GM21381 (cell line): ENCODE measurements around the gene RNASEH2B.

Experiments used
- ATAC-seq: cut with Tn5 transposase; IDR thresholded peaks from one replicate; pipeline ENCODE4 v1.9.1; 2021; ENCODE audit warnings: mild to moderate bottlenecking, moderate library complexity; ENCODE audit not compliant: unreplicated experiment

Gene RNASEH2B

GRCh38 chr13:50905256-50905655 lies 4.3 kb upstream of the RNASEH2B start:
- ATAC-seq, result no peak

DNA sequence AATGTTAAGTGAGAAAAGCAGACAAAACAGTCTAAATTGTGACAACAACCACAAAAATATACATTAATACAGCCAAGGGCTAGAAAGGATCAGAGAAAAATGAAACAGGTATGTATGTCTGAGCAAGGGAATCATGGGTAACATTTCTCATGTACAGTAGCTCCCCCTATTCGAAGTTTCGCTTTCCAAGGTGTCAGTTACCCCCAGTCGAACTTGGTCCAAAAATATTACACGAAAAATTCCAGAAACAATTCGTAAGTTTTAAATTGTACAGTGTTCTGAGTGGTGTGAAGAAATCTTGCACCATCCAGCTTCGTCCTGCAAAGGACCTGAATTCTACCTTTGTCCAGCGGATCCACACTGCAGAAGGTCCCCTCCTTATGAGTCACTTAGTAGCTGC lies 1.8 kb upstream of the RNASEH2B start:
- no peak for ATAC-seq

DNA sequence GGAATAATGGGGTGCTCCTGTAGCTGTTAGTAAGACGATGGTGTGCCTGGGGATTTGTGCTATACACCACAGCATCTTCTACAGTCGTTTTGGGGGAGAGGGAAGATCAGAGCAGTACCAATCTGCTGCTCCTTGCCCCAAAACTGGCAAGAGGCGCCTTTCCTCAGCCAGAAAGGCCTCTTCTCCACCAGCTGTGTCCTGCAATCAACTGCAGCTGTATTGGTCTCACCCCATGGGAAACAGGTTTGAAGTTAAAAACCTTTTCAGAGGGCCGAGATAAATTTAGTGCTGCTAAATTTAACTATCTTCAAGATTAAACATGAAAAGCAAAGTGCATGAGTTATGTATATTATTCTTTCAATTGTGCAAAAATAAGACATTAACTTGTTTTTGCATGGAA lies 1.2 kb upstream of the RNASEH2B start:
- no peak for ATAC-seq

DNA sequence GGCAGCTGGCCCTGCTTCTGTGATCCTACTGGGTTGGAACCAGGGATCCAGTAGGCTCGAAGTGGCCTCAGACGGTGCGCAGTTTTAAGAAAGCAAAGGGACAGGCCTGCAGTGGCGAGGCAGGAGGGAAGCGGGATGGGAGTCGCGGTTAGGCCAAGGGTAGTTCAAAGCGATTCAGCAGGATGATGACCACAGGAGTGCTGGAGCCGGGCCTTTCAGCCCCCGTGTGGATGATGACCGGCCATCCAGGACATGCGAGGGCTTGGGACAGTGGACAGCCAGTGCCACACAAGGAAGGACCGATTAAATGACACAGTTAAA lies 854 bp downstream of the RNASEH2B start:
- peak; percentile 1 for ATAC-seq

- no peak for ATAC-seq
Observed at GRCh38 chr13:50911081-50911631, 1.6 kb downstream of the RNASEH2B start.

DNA sequence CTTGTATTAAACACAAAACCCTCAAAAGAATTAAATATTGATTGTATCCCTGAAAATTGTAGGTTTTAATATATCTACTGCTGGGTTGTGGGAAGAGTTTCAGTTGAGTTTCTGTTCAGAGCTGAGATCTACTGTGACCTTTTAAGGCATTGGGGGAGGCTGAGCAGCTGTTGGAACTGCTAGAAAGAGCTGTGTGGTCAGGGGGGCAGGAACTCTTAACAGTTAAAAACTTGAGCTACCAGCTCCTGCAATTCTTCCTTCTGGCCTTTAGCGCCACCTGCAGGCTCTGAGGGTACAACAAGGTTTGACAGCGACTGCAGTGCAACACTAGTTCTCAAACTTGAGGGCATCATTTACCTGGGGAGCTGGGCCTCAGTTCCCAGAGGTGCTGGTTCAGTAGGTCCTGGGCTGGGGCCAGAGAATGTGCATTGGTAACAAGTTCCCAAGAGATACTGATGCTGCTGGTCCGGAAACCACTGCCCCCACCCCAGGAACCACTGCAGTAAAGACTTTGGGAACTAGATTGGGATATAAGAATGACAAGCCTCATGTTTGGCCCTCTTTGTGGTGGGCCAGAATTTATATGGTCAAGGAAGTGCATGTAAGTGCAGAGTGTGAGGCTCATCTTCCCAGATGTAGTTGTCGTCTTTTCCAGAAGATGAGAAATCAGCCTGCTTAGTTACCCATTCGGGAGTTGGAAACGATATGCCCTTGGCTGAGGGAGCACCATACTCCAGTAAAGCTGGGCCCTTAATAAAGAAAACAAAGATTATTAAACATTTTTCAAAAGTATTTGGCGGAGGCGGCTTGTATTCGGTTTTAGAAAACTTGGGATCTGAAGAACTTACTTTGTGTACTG lies 2.6 kb downstream of the RNASEH2B start:
- ATAC-seq, result peak; percentile 40

GRCh38 chr13:50912851-50913250 lies 3.3 kb downstream of the RNASEH2B start:
- ATAC-seq, result no peak

DNA sequence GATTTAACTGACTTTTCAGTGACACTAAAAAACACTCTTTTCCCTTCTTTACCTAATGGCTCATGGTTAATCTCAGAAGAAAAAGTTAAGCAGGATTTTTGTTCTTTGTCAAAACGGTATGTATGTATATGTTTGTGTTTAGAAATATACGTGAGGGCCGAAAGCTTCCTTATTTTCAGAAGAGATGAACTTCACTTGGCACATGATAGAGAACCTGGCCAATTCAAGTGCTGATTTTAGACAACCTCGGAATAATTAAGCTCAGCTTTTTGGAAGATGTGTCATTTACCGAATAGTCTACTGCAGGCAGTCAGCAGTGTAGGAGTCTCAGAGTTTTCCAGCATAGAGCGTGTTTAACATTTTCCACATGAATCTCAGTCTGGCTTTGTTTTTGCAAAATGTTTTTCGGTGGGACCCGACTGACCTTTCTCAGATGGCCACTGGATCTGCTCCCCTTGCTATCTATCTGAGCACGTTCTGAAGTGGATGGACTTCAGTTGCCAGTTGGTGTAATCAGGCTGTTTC lies 4.6 kb downstream of the RNASEH2B start:
- no peak for ATAC-seq

DNA sequence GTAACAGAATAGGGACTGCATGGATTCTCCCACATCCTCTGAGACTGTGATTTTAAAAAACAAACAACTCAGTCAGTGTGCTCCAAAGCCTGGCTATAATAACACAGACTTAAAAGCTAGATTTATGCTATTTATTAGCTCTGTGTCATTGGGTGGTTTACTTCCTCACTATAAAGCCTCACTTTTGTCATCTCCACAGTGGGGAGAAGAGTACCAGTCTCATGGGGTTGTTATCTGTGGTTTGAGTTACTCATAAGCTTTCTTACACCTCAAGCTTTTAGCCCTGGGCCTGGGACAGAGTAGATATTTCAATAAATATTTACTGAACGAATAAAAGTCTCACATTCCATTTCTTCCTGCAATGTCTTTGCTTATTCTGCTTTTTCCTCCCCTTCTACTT lies 5.3 kb downstream of the RNASEH2B start:
- ATAC-seq, result peak; percentile 28

- no peak for ATAC-seq
Observed at GRCh38 chr13:50915565-50915964, 6.0 kb downstream of the RNASEH2B start.

DNA sequence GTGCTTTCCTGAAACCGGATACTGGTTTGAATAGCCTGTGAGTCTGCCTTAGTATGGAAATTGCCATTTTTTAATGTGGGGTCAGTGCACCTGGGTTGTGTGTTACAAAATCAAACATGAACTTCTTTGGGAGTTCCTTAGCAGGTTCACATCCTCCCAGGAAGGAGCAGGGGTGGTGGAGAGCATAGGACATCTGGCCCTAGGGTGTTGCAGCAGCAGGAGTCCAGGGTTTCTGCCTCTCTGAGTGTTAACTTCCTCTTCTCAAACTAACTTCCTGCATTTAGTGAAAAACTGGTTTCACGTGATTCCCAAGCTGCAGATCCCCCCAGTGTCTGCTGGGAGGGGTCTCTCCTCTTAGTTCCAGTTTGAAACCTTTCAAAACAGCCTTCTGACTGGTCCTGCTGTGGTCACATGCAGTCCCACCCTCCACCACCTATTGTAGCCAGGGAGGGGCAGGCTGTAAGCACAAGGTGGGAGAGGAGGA lies 7.2 kb downstream of the RNASEH2B start:
- peak; percentile 24 for ATAC-seq

GRCh38 chr13:50917572-50917971 lies 8.0 kb downstream of the RNASEH2B start:
- no peak for ATAC-seq

- ATAC-seq, result no peak
Observed at GRCh38 chr13:50918567-50918966, 9.0 kb downstream of the RNASEH2B start.

- no peak for ATAC-seq
Observed at GRCh38 chr13:50919277-50919676, 9.7 kb downstream of the RNASEH2B start.

- no peak for ATAC-seq
Observed at GRCh38 chr13:50921706-50922105, 12.1 kb downstream of the RNASEH2B start.

GRCh38 chr13:50923272-50923671 lies 13.7 kb downstream of the RNASEH2B start:
- no peak for ATAC-seq

DNA sequence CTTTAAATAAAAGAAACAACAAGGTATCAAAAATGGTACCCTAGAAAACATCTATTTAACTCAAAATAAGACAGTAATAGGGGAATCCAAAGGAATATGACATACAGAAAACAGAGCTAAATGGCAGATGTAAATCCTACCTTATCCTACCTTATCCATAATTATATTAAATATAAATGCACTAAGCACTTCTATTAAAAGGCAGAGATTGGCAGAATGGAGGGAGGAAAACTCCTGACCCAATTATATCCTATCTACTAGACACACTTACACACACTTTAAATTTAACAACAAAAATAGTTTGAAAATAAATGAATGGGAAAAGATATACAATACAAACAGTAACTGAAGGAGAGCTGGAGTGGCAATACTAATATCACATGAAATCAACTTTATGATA lies 14.4 kb downstream of the RNASEH2B start:
- no peak for ATAC-seq

- no peak for ATAC-seq
Observed at GRCh38 chr13:50927701-50928100, 18.1 kb downstream of the RNASEH2B start.

DNA sequence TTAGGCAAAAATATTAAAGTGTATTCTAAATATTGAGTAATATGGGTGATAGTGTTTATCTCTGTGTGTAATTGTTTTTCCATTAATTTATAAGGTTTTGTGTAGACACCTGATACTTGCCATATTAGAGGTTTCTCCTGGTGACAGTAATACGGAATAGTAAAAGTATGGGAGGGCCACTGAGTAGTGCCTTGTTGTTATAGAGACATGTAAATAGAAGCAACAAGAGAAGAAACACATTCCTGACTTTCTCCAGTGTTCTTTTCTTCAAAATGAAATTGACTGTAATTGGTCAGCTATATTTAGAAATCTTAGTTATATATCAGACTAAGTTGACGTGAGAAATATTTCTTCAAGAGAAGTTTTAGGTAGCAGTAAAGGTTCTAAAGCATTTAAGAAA lies 18.5 kb downstream of the RNASEH2B start:
- no peak for ATAC-seq

DNA sequence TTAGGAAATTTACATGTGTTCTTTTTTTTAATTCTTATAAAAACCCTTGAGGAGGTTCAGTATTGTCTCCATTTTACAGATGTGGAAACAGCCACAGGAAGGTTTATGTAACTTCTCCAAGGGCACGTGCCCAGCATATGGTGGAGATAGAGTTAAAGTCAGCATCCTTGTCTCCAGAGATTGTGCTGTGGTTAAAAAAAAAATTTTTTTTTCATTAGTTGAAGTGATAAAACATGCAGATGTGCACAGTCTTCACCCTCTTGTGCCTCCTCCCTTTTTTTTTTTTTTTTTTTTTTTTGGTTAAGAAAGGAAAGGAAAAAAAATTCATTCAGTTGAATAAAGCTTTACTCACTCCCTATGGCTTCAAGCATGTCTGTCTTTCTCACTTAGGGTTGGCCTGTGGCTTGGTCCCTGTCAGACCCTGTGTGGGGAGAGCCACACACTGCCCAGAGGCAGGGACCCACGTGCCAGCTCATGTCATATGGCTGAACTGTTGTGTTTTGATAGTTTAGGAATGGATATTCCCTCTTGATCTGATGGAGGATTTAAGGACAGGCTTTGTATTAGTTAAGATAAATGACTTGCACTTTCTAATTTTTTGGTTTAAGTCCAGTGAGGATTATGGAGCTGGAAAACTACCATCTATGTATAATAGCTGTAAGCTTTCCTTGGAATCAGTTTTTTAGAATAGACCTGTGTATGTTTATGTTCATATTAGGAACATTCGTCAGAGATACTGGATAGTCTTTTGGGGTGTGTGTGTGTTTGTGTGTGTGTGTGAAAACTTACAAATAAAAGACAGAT lies 19.3 kb downstream of the RNASEH2B start:
- no peak for ATAC-seq

DNA sequence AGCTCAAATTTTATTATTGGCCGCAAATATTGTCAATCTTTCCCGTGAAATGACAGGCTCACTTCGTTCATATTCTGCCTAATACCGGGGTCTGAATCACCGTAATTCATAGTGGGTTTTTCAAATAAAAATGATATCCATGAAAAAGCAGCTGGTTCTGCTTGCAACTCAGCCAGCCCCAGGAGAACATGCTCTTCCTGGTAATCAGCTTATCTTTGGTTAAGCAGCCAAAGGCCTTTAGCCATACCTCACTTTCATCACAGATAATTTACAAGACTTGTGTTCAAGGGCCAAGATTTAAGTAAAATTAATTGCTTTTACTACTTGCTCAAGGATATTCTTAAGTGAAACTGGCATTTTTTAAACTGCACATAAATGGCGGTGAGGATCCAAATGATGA lies 22.5 kb downstream of the RNASEH2B start:
- no peak for ATAC-seq
